ENCODE data around the gene ZNF526. TPM values are rescaled to one million over a fixed set of nuclear protein-coding genes. Genes with fewer than 3 reads are reported as not detected.

The ZNF526 gene
- total and polyA plus RNA-seq, 4 donors, result 1.7 to 8.8 (median 3.8) TPM

- peak; percentile 89 for DNase-seq (ENCODE audit: low spot score)
- peak overlapping the region; percentile 78 to 92 for H3K9ac ChIP-seq (ENCODE audit: low read depth in 1 of 2, low read length in 2 of 2)
- no peaks in the 10 kb centered on the region for H3K9me3 ChIP-seq (ENCODE audit: control insufficient read depth in 4 of 4, low read length in 3 of 4)
- no peaks in the 10 kb centered on the region for H3K27me3 ChIP-seq (ENCODE audit: control insufficient read depth in 4 of 4, insufficient read depth in 4 of 4, low read length in 3 of 4)
- H3K4me1 ChIP-seq (ENCODE audit: control insufficient read depth in 4 of 4, insufficient read depth in 4 of 4, low read length in 3 of 4), result peaks cover 1 to 36% (median 16%) of the 10 kb centered on the region in 4 donors
- H3K27ac ChIP-seq (ENCODE audit: low read depth in 1 of 2, low read length in 2 of 2), result peak overlapping the region; percentile 95
- TF ChIP-seq FOXA2 (IDR thresholded peaks at IDR 0.05), result peak; percentile 42
- TF ChIP-seq HNF4A (conservative IDR thresholded peaks at IDR 0.05), result peak; percentile 27 to 41
- TF ChIP-seq RXRA (IDR thresholded peaks at IDR 0.05), result peak; percentile 30 to 32
- peak; percentile 70 to 75 for TF ChIP-seq RAD21 (IDR thresholded peaks at IDR 0.05)
- peak; percentile 79 for TF ChIP-seq REST (IDR thresholded peaks at IDR 0.05)
- peak; percentile 38 for TF ChIP-seq TAF1 (conservative IDR thresholded peaks at IDR 0.05)
- peak; percentile 52 for TF ChIP-seq CTCF (IDR thresholded peaks at IDR 0.05; ENCODE audit: low read depth, low read length, missing input control)
- peak; percentile 41 for TF ChIP-seq FOXA1 (IDR thresholded peaks at IDR 0.05)
- no peak for TF ChIP-seq ATF3 (IDR thresholded peaks at IDR 0.05)
- peak; percentile 62 to 93 for TF ChIP-seq GABPA (IDR thresholded peaks at IDR 0.05 in 1 of 2, conservative IDR thresholded peaks at IDR 0.05 in 1 of 2)
- peak; percentile 98 for TF ChIP-seq MAX (IDR thresholded peaks at IDR 0.05)
- peak; percentile 65 for TF ChIP-seq SP1 (IDR thresholded peaks at IDR 0.05)
- TF ChIP-seq YY1 (IDR thresholded peaks at IDR 0.05), result peak; percentile 95
- TF ChIP-seq NR2F2 (IDR thresholded peaks at IDR 0.05), result peak; percentile 7
- peak; percentile 58 to 70 for TF ChIP-seq EGR1 (IDR thresholded peaks at IDR 0.05; ENCODE audit: low read depth in 2 of 2)
- TF ChIP-seq JUND (IDR thresholded peaks at IDR 0.05), result peak in 1 of 2 donors; percentile 26
- TF ChIP-seq ZBTB33 (IDR thresholded peaks at IDR 0.05), result peak; percentile 93
- TF ChIP-seq HNF4G (IDR thresholded peaks at IDR 0.05), result no peak
- H3K36me3 ChIP-seq (ENCODE audit: control insufficient read depth in 4 of 4, insufficient read depth in 3 of 4, low read depth in 1 of 4, low read length in 3 of 4), result peaks cover 0 to 7% (median 3%) of the 10 kb centered on the region in 4 donors
- H3K4me3 ChIP-seq (ENCODE audit: low read depth in 1 of 3, low read length in 3 of 3), result peak overlapping the region; percentile 51 to 75 (median 69)
- 2% methylated on average over 45 of the region's 45 CpGs for WGBS
Observed at GRCh38 chr19:42244347-42245220, 24.5 kb downstream of the ZNF526 start.
